B cell (primary cell): ENCODE results near the gene ASPG. TPM values are rescaled to one million over a fixed set of nuclear protein-coding genes. Genes with fewer than 3 reads are reported as not detected.

Experiments
- ATAC-seq: fragments of 200-7000 bp; cut with Tn5 transposase; one replicate; pipeline ENCODE4 v1.10.0; 2021; ENCODE audit warnings: low read depth, mild to moderate bottlenecking, moderate number of reproducible peaks, moderate library complexity
- CTCF ChIA-PET: fragments of 350-600 bp; sonication (Branson Sonifier 250); formaldehyde crosslinking; loops from one replicate; lab custom pipeline; 2021; ENCODE audit warnings: antibody characterized with exemption, inconsistent platforms; lab: Charles Lee
- POLR2A ChIA-PET: fragments of 350-600 bp; sonication (Branson Sonifier 250); formaldehyde crosslinking; loops from one replicate; lab custom pipeline; 2021; ENCODE audit warnings: antibody characterized with exemption; lab: Charles Lee
- DNase-seq: peaks from one replicate; pipeline ENCODE4 v3.0.0; 2013
- H2AFZ ChIP-seq: 2 replicates; pipeline ENCODE4 v1.6.1; 2012; ENCODE audit warnings: mild to moderate bottlenecking, low read depth, low read length; ENCODE audit not compliant: insufficient read depth, poor library complexity, severe bottlenecking
- H3K27ac ChIP-seq, 2 donors: 1 replicate in 1 of 2; 2 replicates in 1 of 2; pipeline ENCODE4 v1.5.1; 2012 to 2013; ENCODE audit warnings: low read length in 2 of 2, mild to moderate bottlenecking in 2 of 2, moderate library complexity in 1 of 2
- H3K27me3 ChIP-seq, 4 experiments: fragments of 200-600 bp in 1 of 4; sonication (generic) in 1 of 4; replicated peaks in 1 of 4; 1 replicate in 2 of 4; 2 replicates in 2 of 4; pipeline versions ENCODE4 v1.6.1 to v1.7.0; 2013 to 2016; ENCODE audit warnings: low read length in 3 of 4, mild to moderate bottlenecking in 2 of 4, mixed read lengths in 1 of 4, moderate library complexity in 1 of 4; ENCODE audit not compliant: insufficient read depth in 4 of 4, control insufficient read depth in 3 of 4; ENCODE audit errors: control extremely low read depth in 1 of 4
- H3K36me3 ChIP-seq, 2 experiments: replicated peaks in 1 of 2; 1 replicate in 1 of 2; 2 replicates in 1 of 2; pipeline versions ENCODE4 v1.6.1 to v1.7.1; 2013; ENCODE audit warnings: low read length in 1 of 2; ENCODE audit not compliant: insufficient read depth in 2 of 2, control insufficient read depth in 1 of 2; ENCODE audit errors: control extremely low read depth in 1 of 2, extremely low read depth in 1 of 2
- H3K4me1 ChIP-seq, 2 donors: fragments of 200-600 bp in 1 of 2; sonication (generic) in 1 of 2; 1 replicate in 1 of 2; 2 replicates in 1 of 2; pipeline versions ENCODE4 v1.5.1 to v1.6.1; 2013 to 2017; ENCODE audit warnings: low read length in 2 of 2; ENCODE audit not compliant: control insufficient read depth in 2 of 2, insufficient read depth in 2 of 2
- H3K4me2 ChIP-seq: replicated peaks from 2 replicates; pipeline ENCODE3; 2012; ENCODE audit warnings: mild to moderate bottlenecking, low read depth, low read length; ENCODE audit not compliant: poor library complexity, severe bottlenecking
- H3K4me3 ChIP-seq, 5 experiments: fragments of 200-600 bp in 1 of 5; sonication (generic) in 1 of 5; 1 replicate in 3 of 5; 2 replicates in 2 of 5; pipeline versions ENCODE4 v1.5.1 to v1.7.0; 2011 to 2016; ENCODE audit warnings: low read length in 4 of 5, mild to moderate bottlenecking in 4 of 5, low read depth in 2 of 5, control low read depth in 1 of 5, moderate library complexity in 1 of 5; ENCODE audit not compliant: insufficient read depth in 1 of 5; ENCODE audit errors: control extremely low read depth in 1 of 5, extremely low read depth in 1 of 5
- H3K79me2 ChIP-seq: fragments of 200-600 bp; sonication (generic); one replicate; pipeline ENCODE4 v1.6.0; 2016; ENCODE audit warnings: low read length; ENCODE audit not compliant: control insufficient read depth, insufficient read depth
- H3K9ac ChIP-seq: fragments of 200-600 bp; sonication (generic); 2 replicates; pipeline ENCODE4 v1.6.1; 2017; ENCODE audit warnings: mild to moderate bottlenecking, low read length, moderate library complexity
- H3K9me3 ChIP-seq, 3 donors: one replicate each; pipeline versions ENCODE4 v1.6.1 to v1.7.1; 2013; ENCODE audit warnings: low read length in 2 of 3; ENCODE audit not compliant: control insufficient read depth in 2 of 3, insufficient read depth in 1 of 3; ENCODE audit errors: control extremely low read depth in 1 of 3
- H4K20me1 ChIP-seq: 2 replicates; pipeline ENCODE4 v1.6.0; 2012; ENCODE audit warnings: mild to moderate bottlenecking, low read length; ENCODE audit not compliant: insufficient read depth, control insufficient read depth, poor library complexity, severe bottlenecking
- H3K27ac Mint-ChIP-seq: one replicate; pipeline ENCODE4 v1.8.0; 2021; ENCODE audit warnings: mixed read lengths
- H3K27me3 Mint-ChIP-seq: one replicate; pipeline ENCODE4 v1.8.0; 2021; ENCODE audit warnings: mixed read lengths
- H3K4me1 Mint-ChIP-seq: one replicate; pipeline ENCODE4 v1.8.0; 2021; ENCODE audit warnings: mixed read lengths
- H3K4me3 Mint-ChIP-seq: one replicate; pipeline ENCODE4 v1.8.0; 2021; ENCODE audit warnings: mixed read lengths
- H3K9me3 Mint-ChIP-seq: one replicate; pipeline ENCODE4 v1.8.0; 2022; ENCODE audit warnings: mixed read lengths; ENCODE audit not compliant: insufficient read depth
- CTCF ChIP-seq: fragments of 200-600 bp; IDR thresholded peaks from one replicate; pipeline ENCODE4 v1.8.0; 2022; ENCODE audit warnings: antibody characterized with exemption, mild to moderate bottlenecking
- EZH2 ChIP-seq: IDR thresholded peaks from 2 replicates; pipeline ENCODE4 v1.6.1; 2012; ENCODE audit warnings: borderline replicate concordance, low read depth, mild to moderate bottlenecking, moderate library complexity, low read length; ENCODE audit not compliant: insufficient read depth, poor library complexity, severe bottlenecking
- WGBS: methylation state at CpG from one replicate; pipeline ENCODE4 v1.1.5; 2013; ENCODE audit warnings: missing lambda C conversion rate; ENCODE audit not compliant: insufficient coverage; 5-methylcytosine and 5-hydroxymethylcytosine counted together
- intact Hi-C: fragments of 100-400 bp; cut with micrococcal nuclease; formaldehyde crosslinking; loops from one replicate; pipeline ENCODE4 v1.10.0; 2022
- polyA plus RNA-seq: library from polyadenylated mRNA; depleted of rRNA; stranded (reverse); fragments of >200 nt; gene quantifications from 2 replicates; pipeline ENCODE4 v1.2.3, GENCODE V29; 2012
- small RNA-seq: library from RNA; depleted of rRNA; stranded (forward); fragments of <200 nt; gene quantifications from one replicate; pipeline ENCODE3, GENCODE V24; 2012; ENCODE audit warnings: low replicate concordance, low read depth; ENCODE audit not compliant: insufficient read length
- total RNA-seq, 2 donors: library from RNA; stranded (reverse); fragments of 120-200 nt in 1 of 2; gene quantifications; 1 replicate in 1 of 2; 2 replicates in 1 of 2; pipeline versions ENCODE4 v1.2.3 to v1.2.4, GENCODE V29; 2013 to 2022

Gene ASPG
- total and polyA plus RNA-seq, 2 donors (not counting 1 experiment from before 2014, with no cell fraction given): not detected

GRCh38 chr14:104164512-104164911 lies 79.0 kb downstream of the ASPG start:
- no peaks in the 10 kb centered on the region for H3K4me1 Mint-ChIP-seq
- intact Hi-C loops: no loop called here
- H3K9me3 Mint-ChIP-seq: no peaks in the 10 kb centered on the region
- Histone ChIP-seq H3K9me3 (no peaks in the 10 kb centered on the region), H3K79me2 (no peaks in the 10 kb centered on the region), H3K4me2 (no peak overlapping the region), H3K4me1 (peaks cover 0 to 9% of the 10 kb centered on the region in 2 donors), H4K20me1 (no peaks in the 10 kb centered on the region), H3K27ac (no peak overlapping the region), H2AFZ (no peak overlapping the region), H3K36me3 (no peaks in the 10 kb centered on the region), H3K9ac (no peak overlapping the region), H3K27me3 (no peaks in the 10 kb centered on the region), H3K4me3 (no peak overlapping the region)
- no peak overlapping the region for H3K27ac Mint-ChIP-seq
- H3K27me3 Mint-ChIP-seq: no peaks in the 10 kb centered on the region
- ChIA-PET CTCF (no interaction called here), POLR2A (no interaction called here)
- TF ChIP-seq EZH2: no peak
- no peak for TF ChIP-seq CTCF
- WGBS: 87% methylated on average over 9 of the region's 9 CpGs
- DNase-seq (no peak), ATAC-seq (no peak)
- no peak overlapping the region for H3K4me3 Mint-ChIP-seq

Small RNAs within 50 kb of the gene (small RNA-seq; reads per million reads assigned to genes)
- gene MIR203A: not detected

Other genes starting within 250 kb of the ASPG start
- 27.7 and 38.6 TPM in 2 replicates for gene PPP1R13B, start 238.1 kb upstream of the ASPG start, total RNA-seq
- gene PPP1R13B, start 238.1 kb upstream of the ASPG start, polyA plus RNA-seq: 8.3 and 10.1 TPM in 2 replicates
- gene TDRD9, start 157.2 kb upstream of the ASPG start, total RNA-seq: 2.4 and 3.4 TPM in 2 replicates
- gene TDRD9, start 157.2 kb upstream of the ASPG start, polyA plus RNA-seq: 1.1 TPM in 1 of 2 replicates, not detected in the other
- gene RD3L, start 143.2 kb upstream of the ASPG start, total RNA-seq: not detected in 2 replicates
- gene RD3L, start 143.2 kb upstream of the ASPG start, polyA plus RNA-seq: not detected in 2 replicates
- not detected in 2 replicates for gene KIF26A, start 52.9 kb downstream of the ASPG start, total RNA-seq
- 0.15 TPM in 1 of 2 replicates, not detected in the other for gene KIF26A, start 52.9 kb downstream of the ASPG start, polyA plus RNA-seq